Esophagus squamous epithelium (tissue), 4 donors: ENCODE results near the gene GPHN.

Experiments used
- CTCF ChIP-seq, 6 experiments: fragments of 450-650 bp in 4 of 6; fragments of 200-600 bp in 2 of 6; sonication (generic) in 2 of 6; IDR thresholded peaks; one replicate each; pipeline ENCODE4 v1.5.1; 2016 to 2019; ENCODE audit warnings: antibody characterized with exemption in 6 of 6, mild to moderate bottlenecking in 4 of 6, moderate library complexity in 4 of 6
- POLR2A ChIP-seq, 4 donors: fragments of 450-650 bp; IDR thresholded peaks; one replicate each; pipeline ENCODE4 v1.6.1; 2017; ENCODE audit warnings: antibody characterized with exemption in 4 of 4, mild to moderate bottlenecking in 4 of 4, moderate library complexity in 3 of 4

DNA sequence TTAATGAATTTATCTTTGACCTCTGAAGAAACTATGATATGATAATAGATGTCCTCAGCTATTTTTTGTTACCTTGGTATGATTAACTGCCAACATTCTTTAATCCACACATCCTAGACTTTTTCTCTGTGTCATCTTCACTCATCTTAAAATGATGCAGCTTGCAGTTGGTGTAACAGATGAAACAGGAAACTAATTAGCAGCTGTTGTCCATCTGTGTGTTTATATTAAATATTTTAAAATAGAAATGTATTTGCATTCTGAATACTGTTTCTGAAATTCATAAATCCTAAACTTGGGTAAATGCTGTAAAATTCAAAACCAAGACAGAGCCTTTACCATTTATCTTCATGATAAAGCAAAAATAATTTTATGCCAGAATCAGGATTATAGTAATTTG, 625.2 kb downstream of the GPHN start:
- no peak for TF ChIP-seq POLR2A (IDR thresholded peaks at IDR 0.05)
- TF ChIP-seq CTCF (IDR thresholded peaks at IDR 0.05), result no peak
